Upper lobe of left lung (tissue), 4 donors: ENCODE results near the gene ADCY2.

Experiments
- EP300 ChIP-seq, 4 donors: sonication (generic); formaldehyde crosslinking; IDR thresholded peaks; one replicate each; pipeline ENCODE4 v1.5.1; 2017; ENCODE audit warnings: antibody characterized with exemption in 4 of 4, control low read depth in 2 of 4
- POLR2A ChIP-seq, 4 donors: fragments of 450-650 bp; IDR thresholded peaks; one replicate each; pipeline ENCODE4 v1.5.1; 2016 to 2017; ENCODE audit warnings: antibody characterized with exemption in 4 of 4, mild to moderate bottlenecking in 2 of 4
- POLR2AphosphoS5 ChIP-seq, 2 donors: sonication (generic); formaldehyde crosslinking; IDR thresholded peaks; one replicate each; pipeline ENCODE4 v1.5.1; 2017; ENCODE audit warnings: antibody characterized with exemption in 2 of 2
- TF ChIP-seq, protein P1 (sequence below), 6 experiments: fragments of 450-650 bp in 4 of 6; fragments of 200-600 bp in 2 of 6; sonication (generic) in 2 of 6; IDR thresholded peaks; one replicate each; pipeline ENCODE4 v1.5.1; 2016 to 2019; ENCODE audit warnings: antibody characterized with exemption in 6 of 6

DNA sequence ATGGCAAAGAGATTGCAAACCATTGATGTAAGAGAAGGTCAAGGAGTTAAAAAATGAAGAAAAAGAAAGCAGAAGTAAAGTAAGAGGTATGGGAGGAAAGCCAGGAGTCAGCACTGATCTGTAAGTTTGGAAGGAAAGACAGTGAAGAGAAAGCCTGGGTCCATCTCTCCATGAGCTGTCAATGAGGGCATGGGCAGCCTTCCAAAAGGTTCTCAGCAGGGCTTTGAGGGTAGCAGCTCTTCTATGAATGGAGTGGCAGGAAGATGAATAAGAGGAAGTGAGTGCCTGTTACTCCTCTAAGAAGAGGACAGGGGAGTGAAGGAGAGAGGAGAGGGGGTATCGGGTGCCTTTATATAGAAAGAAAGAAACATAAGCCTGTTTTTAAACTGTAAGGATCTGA, 97.1 kb downstream of the ADCY2 start:
- TF ChIP-seq, protein P1, sequence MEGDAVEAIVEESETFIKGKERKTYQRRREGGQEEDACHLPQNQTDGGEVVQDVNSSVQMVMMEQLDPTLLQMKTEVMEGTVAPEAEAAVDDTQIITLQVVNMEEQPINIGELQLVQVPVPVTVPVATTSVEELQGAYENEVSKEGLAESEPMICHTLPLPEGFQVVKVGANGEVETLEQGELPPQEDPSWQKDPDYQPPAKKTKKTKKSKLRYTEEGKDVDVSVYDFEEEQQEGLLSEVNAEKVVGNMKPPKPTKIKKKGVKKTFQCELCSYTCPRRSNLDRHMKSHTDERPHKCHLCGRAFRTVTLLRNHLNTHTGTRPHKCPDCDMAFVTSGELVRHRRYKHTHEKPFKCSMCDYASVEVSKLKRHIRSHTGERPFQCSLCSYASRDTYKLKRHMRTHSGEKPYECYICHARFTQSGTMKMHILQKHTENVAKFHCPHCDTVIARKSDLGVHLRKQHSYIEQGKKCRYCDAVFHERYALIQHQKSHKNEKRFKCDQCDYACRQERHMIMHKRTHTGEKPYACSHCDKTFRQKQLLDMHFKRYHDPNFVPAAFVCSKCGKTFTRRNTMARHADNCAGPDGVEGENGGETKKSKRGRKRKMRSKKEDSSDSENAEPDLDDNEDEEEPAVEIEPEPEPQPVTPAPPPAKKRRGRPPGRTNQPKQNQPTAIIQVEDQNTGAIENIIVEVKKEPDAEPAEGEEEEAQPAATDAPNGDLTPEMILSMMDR (IDR thresholded peaks at IDR 0.05): no peak
- no peak for TF ChIP-seq POLR2A (IDR thresholded peaks at IDR 0.05)
- TF ChIP-seq POLR2AphosphoS5 (IDR thresholded peaks at IDR 0.05): no peak
- TF ChIP-seq EP300 (IDR thresholded peaks at IDR 0.05): no peak
